ENCODE results near the gene CYREN. TPM values are rescaled to one million over a fixed set of nuclear protein-coding genes. Genes with fewer than 3 reads are reported as not detected.

CYREN gene
- total RNA-seq, 2 experiments from 2014 or later, result 14.0 to 15.8 TPM

DNA sequence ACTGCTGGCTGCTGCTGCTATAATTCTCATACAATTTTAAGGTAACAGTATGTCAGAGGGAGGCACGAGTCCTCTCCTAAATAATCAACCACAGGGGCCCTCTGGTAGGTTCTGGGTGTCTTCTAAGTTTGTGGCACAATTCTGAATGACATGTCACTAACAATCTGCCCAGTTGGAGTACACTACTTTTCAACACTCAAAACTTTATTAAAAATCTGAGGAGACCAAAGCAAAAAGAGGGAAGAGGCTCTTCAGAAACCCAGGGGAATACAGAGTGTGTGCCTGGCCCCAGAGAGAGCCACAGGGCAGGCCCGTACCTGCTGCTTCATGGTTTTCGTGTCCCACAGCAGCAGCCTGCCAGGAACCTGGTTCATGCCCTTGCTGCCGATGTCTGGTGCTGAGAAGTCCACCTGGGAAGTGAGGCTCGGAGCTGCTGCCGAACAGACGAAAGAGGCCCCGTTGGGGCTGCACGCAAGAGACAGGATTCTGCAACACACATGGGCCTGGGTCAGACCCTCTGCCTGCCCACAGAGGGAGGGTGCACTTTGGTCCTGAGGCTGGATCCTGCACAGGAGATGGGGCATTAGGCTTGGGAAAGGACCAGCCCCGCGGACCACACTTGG is 22.5 kb upstream of the CYREN start:
- TF ChIP-seq, protein P1, sequence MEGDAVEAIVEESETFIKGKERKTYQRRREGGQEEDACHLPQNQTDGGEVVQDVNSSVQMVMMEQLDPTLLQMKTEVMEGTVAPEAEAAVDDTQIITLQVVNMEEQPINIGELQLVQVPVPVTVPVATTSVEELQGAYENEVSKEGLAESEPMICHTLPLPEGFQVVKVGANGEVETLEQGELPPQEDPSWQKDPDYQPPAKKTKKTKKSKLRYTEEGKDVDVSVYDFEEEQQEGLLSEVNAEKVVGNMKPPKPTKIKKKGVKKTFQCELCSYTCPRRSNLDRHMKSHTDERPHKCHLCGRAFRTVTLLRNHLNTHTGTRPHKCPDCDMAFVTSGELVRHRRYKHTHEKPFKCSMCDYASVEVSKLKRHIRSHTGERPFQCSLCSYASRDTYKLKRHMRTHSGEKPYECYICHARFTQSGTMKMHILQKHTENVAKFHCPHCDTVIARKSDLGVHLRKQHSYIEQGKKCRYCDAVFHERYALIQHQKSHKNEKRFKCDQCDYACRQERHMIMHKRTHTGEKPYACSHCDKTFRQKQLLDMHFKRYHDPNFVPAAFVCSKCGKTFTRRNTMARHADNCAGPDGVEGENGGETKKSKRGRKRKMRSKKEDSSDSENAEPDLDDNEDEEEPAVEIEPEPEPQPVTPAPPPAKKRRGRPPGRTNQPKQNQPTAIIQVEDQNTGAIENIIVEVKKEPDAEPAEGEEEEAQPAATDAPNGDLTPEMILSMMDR (IDR thresholded peaks at IDR 0.05), result no peak
- H3K4me3 Mint-ChIP-seq, result no peak overlapping the region
- DNase-seq, result no peak
- H3K9me3 Mint-ChIP-seq, result no peaks in the 10 kb centered on the region
- no peak for ATAC-seq (ENCODE audit: poor library complexity)
- peaks cover 4% of the 10 kb centered on the region for H3K4me1 Mint-ChIP-seq (ENCODE audit: low read depth)
- H3K27me3 Mint-ChIP-seq, result no peaks in the 10 kb centered on the region
- no peak overlapping the region for H3K4me3 ChIP-seq (ENCODE audit: low read length)
- H3K9me3 ChIP-seq (ENCODE audit: control insufficient read depth in 1 of 2, insufficient read depth in 1 of 2, low read length in 2 of 2), result no peaks in the 10 kb centered on the region
- H3K27me3 ChIP-seq (ENCODE audit: control insufficient read depth in 1 of 2, insufficient read depth in 2 of 2, low read length in 2 of 2), result no peaks in the 10 kb centered on the region
- H3K27ac Mint-ChIP-seq, result no peak overlapping the region
- POLR2A ChIA-PET, result no interaction called here
- no peaks in the 10 kb centered on the region for H3K4me1 ChIP-seq (ENCODE audit: insufficient read depth, low read length)
- CTCF ChIA-PET, result no interaction called here
- H3K36me3 Mint-ChIP-seq (ENCODE audit: low read depth), result peaks cover 98% of the 10 kb centered on the region
- intact Hi-C loops (cut with DNase I, micrococcal nuclease), result no loop called here
- peaks cover 84% of the 10 kb centered on the region for H3K36me3 ChIP-seq (ENCODE audit: insufficient read depth, low read length)
- H3K27ac ChIP-seq (ENCODE audit: low read depth in 1 of 2, low read length in 2 of 2), result no peak overlapping the region

DNA sequence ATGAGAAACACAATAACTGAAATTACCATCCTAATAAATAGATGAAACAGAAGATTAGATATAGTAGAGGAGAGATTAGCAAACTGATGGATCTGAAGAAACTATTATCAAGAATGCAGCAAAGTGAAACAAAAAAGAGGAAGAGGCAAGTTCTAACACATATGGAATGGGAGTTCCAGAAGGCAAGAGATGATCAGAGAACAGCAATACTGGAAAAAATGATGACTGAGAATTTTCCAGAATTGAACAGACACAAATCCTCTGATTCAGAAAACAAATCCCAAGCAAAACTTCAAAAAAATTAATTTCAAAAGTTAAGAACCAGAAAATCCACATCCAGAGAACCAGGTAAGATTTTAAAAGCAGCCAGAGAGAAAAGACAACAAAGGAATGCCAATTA is 20.2 kb upstream of the CYREN start:
- Mint-ChIP-seq H3K9me3 (no peaks in the 10 kb centered on the region), H3K4me3 (no peak overlapping the region), H3K27me3 (no peaks in the 10 kb centered on the region), H3K27ac (no peak overlapping the region), H3K36me3 (ENCODE audit: low read depth) (peaks cover 98% of the 10 kb centered on the region), H3K4me1 (ENCODE audit: low read depth) (peaks cover 4% of the 10 kb centered on the region)
- TF ChIP-seq, protein P1 (IDR thresholded peaks at IDR 0.05), result no peak
- DNase-seq (no peak), ATAC-seq (ENCODE audit: poor library complexity) (no peak)
- peaks cover 85% of the 10 kb centered on the region for H3K36me3 ChIP-seq (ENCODE audit: insufficient read depth, low read length)
- no peaks in the 10 kb centered on the region for H3K4me1 ChIP-seq (ENCODE audit: insufficient read depth, low read length)
- ChIA-PET POLR2A (interaction anchor here (1.3 kb wide), 1 partner anchor 21 kb away, joined by 3 read pairs; no protein-coding TSS in a partner anchor), CTCF (no interaction called here)
- H3K4me3 ChIP-seq (ENCODE audit: low read length), result no peak overlapping the region
- H3K27me3 ChIP-seq (ENCODE audit: control insufficient read depth in 1 of 2, insufficient read depth in 2 of 2, low read length in 2 of 2), result no peaks in the 10 kb centered on the region
- intact Hi-C loops (cut with DNase I, micrococcal nuclease), result no loop called here
- H3K27ac ChIP-seq (ENCODE audit: low read depth in 1 of 2, low read length in 2 of 2), result no peak overlapping the region
- H3K9me3 ChIP-seq (ENCODE audit: control insufficient read depth in 1 of 2, insufficient read depth in 1 of 2, low read length in 2 of 2), result no peaks in the 10 kb centered on the region

DNA sequence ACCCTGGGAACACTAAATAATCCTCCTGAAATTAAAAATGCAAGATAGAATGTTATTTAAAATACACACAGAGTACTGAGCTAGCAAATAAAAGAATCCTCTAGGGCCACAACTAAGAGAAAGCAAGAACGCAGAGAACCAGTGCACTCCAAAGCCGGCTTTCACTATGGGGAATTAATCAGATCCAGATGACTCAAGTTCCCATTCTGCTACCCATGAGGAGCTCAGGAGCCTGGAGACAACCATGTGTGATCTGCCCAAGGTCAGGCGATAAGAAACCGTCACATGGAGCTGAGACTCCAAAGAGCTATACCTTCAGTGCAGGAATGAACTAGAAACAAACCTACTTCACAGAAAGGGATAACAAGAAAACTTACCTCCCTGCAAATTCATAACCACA is 19.5 kb upstream of the CYREN start:
- TF ChIP-seq, protein P1 (IDR thresholded peaks at IDR 0.05), result no peak
- Mint-ChIP-seq H3K36me3 (ENCODE audit: low read depth) (peaks cover 98% of the 10 kb centered on the region), H3K9me3 (no peaks in the 10 kb centered on the region), H3K4me3 (no peak overlapping the region), H3K27ac (no peak overlapping the region), H3K27me3 (no peaks in the 10 kb centered on the region), H3K4me1 (ENCODE audit: low read depth) (peaks cover 4% of the 10 kb centered on the region)
- POLR2A ChIA-PET, result interaction anchor here (1.3 kb wide), 1 partner anchor 20 kb away, joined by 3 read pairs; no protein-coding TSS in a partner anchor
- H3K27me3 ChIP-seq (ENCODE audit: control insufficient read depth in 1 of 2, insufficient read depth in 2 of 2, low read length in 2 of 2), result no peaks in the 10 kb centered on the region
- CTCF ChIA-PET, result no interaction called here
- H3K36me3 ChIP-seq (ENCODE audit: insufficient read depth, low read length), result peaks cover 81% of the 10 kb centered on the region
- no peak for DNase-seq
- H3K9me3 ChIP-seq (ENCODE audit: control insufficient read depth in 1 of 2, insufficient read depth in 1 of 2, low read length in 2 of 2), result no peaks in the 10 kb centered on the region
- no peak overlapping the region for H3K27ac ChIP-seq (ENCODE audit: low read depth in 1 of 2, low read length in 2 of 2)
- H3K4me3 ChIP-seq (ENCODE audit: low read length), result no peak overlapping the region
- no peaks in the 10 kb centered on the region for H3K4me1 ChIP-seq (ENCODE audit: insufficient read depth, low read length)
- no peak for ATAC-seq (ENCODE audit: poor library complexity)
- intact Hi-C loops (cut with DNase I, micrococcal nuclease), result no loop called here

Data from CD4-positive, alpha-beta T cell (primary cell).